ENCODE results near the gene FAIM2. TPM values are rescaled to one million over a fixed set of nuclear protein-coding genes. Genes with fewer than 3 reads are reported as not detected.

The FAIM2 gene
- total RNA-seq, 2 experiments from 2014 or later: not detected

DNA sequence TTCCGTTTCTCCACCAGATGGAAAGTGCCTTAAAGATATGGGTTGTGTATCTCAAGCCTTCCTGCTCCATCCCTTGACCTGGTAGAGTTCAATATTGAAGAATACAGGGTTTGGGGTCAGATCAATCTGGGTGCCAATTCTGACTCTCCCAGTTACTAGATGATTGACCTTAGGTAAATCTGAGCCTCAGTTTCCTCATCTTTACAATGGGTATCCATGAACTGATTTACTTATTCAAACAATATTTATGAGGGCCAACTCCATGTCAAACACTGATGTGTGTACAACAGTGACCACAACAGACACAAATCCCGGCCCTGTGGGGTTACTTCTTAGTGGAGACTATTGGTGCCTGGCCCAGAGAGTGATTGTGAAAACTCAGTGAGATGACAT, 7.5 kb upstream of the FAIM2 start:
- Mint-ChIP-seq H3K4me1 (ENCODE audit: low read depth) (no peaks in the 10 kb centered on the region), H3K4me3 (no peak overlapping the region), H3K36me3 (ENCODE audit: low read depth) (no peaks in the 10 kb centered on the region), H3K27me3 (no peaks in the 10 kb centered on the region), H3K27ac (no peak overlapping the region), H3K9me3 (no peaks in the 10 kb centered on the region)
- Histone ChIP-seq H3K27me3 (ENCODE audit: control insufficient read depth in 1 of 2, insufficient read depth in 2 of 2, low read length in 2 of 2) (no peaks in the 10 kb centered on the region), H3K9me3 (ENCODE audit: control insufficient read depth in 1 of 2, insufficient read depth in 1 of 2, low read length in 2 of 2) (no peaks in the 10 kb centered on the region), H3K4me1 (ENCODE audit: insufficient read depth, low read length) (no peaks in the 10 kb centered on the region), H3K4me3 (ENCODE audit: low read length) (no peak overlapping the region), H3K27ac (ENCODE audit: low read depth in 1 of 2, low read length in 2 of 2) (no peak overlapping the region), H3K36me3 (ENCODE audit: insufficient read depth, low read length) (no peaks in the 10 kb centered on the region)
- ChIA-PET POLR2A (no interaction called here), CTCF (interaction anchor here (0.6 kb wide), 1 partner anchor 1171 kb away, joined by 3 read pairs; no protein-coding TSS in a partner anchor)
- ATAC-seq (ENCODE audit: poor library complexity) (no peak), DNase-seq (no peak)
- intact Hi-C loops (cut with DNase I, micrococcal nuclease): no loop called here
- TF ChIP-seq, protein P1, sequence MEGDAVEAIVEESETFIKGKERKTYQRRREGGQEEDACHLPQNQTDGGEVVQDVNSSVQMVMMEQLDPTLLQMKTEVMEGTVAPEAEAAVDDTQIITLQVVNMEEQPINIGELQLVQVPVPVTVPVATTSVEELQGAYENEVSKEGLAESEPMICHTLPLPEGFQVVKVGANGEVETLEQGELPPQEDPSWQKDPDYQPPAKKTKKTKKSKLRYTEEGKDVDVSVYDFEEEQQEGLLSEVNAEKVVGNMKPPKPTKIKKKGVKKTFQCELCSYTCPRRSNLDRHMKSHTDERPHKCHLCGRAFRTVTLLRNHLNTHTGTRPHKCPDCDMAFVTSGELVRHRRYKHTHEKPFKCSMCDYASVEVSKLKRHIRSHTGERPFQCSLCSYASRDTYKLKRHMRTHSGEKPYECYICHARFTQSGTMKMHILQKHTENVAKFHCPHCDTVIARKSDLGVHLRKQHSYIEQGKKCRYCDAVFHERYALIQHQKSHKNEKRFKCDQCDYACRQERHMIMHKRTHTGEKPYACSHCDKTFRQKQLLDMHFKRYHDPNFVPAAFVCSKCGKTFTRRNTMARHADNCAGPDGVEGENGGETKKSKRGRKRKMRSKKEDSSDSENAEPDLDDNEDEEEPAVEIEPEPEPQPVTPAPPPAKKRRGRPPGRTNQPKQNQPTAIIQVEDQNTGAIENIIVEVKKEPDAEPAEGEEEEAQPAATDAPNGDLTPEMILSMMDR (IDR thresholded peaks at IDR 0.05): no peak

DNA sequence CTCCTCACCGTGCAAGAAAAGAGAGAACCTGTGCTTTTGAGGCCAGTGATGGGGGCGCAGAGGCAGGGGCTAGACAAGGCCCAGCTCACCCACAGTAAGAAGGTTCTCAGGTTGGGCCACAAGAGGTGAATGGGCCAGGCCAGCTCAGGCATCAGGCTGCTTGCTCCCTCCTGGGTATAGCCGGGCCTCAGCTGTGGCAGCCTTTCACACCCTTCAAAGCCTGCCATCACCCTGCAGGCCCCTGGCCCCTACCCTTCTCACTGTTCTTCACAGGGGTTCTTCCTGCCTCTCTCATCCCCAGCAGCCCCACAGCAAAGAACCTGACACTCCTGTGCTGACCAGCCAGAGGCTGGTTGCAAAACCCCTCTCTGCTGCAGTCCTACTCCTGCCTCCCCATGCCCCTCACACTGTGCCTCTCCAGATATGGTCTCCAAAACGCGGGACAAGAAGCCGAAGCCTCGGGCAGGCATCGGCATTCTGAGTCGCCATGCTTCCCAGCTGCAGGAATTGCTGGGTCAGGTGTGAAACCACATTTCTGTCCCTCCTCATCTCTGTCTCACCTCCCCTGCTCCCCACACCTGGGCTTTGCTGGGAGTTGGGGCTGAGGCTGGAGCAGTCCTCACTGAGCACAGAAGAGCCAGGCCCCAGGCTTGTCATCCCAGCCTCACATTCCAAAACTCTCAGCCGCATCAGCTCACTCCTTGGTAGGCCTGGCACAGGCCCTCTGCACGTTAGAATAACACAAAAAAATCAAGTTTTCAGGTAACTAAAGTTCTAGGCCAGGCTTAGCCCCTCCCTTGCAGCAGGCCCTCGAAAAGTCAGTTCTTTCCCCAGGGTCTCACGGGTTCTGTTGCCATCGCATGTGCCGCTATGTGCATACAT, 6.9 kb upstream of the FAIM2 start:
- no peaks in the 10 kb centered on the region for H3K9me3 Mint-ChIP-seq
- ATAC-seq (ENCODE audit: poor library complexity): no peak
- Histone ChIP-seq H3K4me3 (ENCODE audit: low read length) (no peak overlapping the region), H3K9me3 (ENCODE audit: control insufficient read depth in 1 of 2, insufficient read depth in 1 of 2, low read length in 2 of 2) (no peaks in the 10 kb centered on the region), H3K36me3 (ENCODE audit: insufficient read depth, low read length) (no peaks in the 10 kb centered on the region), H3K4me1 (ENCODE audit: insufficient read depth, low read length) (no peaks in the 10 kb centered on the region), H3K27me3 (ENCODE audit: control insufficient read depth in 1 of 2, insufficient read depth in 2 of 2, low read length in 2 of 2) (no peaks in the 10 kb centered on the region), H3K27ac (ENCODE audit: low read depth in 1 of 2, low read length in 2 of 2) (no peak overlapping the region)
- H3K27me3 Mint-ChIP-seq: peaks cover 6% of the 10 kb centered on the region
- H3K36me3 Mint-ChIP-seq (ENCODE audit: low read depth): no peaks in the 10 kb centered on the region
- POLR2A ChIA-PET: no interaction called here
- CTCF ChIA-PET: interaction anchor here (0.6 kb wide), 1 partner anchor 1171 kb away, joined by 3 read pairs; no protein-coding TSS in a partner anchor
- no peaks in the 10 kb centered on the region for H3K4me1 Mint-ChIP-seq (ENCODE audit: low read depth)
- H3K4me3 Mint-ChIP-seq: no peak overlapping the region
- intact Hi-C loops (cut with DNase I, micrococcal nuclease): no loop called here
- TF ChIP-seq, protein P1 (IDR thresholded peaks at IDR 0.05): no peak
- no peak overlapping the region for H3K27ac Mint-ChIP-seq
- no peak for DNase-seq

DNA sequence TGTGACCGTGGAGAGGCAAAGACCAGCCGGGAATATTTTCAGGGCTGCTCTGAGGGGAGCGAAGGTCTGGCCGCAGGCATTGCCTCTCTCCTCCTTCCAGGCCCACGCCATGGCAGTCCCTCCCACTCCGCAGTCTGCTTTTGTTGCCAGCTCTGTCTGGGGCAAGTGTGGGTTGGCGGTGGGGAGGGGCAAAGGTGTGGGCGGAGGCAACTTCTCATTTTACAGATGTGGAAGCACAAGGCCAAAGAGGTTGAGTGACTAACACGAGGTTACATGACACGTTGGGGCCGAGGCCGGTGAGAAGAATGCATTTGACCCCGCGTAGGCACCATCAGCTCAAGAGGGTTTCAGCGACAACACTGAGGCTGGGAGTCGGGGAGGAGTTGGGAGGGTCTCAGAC, 6.1 kb upstream of the FAIM2 start:
- Mint-ChIP-seq H3K9me3 (no peaks in the 10 kb centered on the region), H3K4me3 (no peak overlapping the region), H3K27ac (no peak overlapping the region), H3K27me3 (peaks cover 8% of the 10 kb centered on the region), H3K4me1 (ENCODE audit: low read depth) (no peaks in the 10 kb centered on the region), H3K36me3 (ENCODE audit: low read depth) (no peaks in the 10 kb centered on the region)
- Histone ChIP-seq H3K9me3 (ENCODE audit: control insufficient read depth in 1 of 2, insufficient read depth in 1 of 2, low read length in 2 of 2) (no peaks in the 10 kb centered on the region), H3K27ac (ENCODE audit: low read depth in 1 of 2, low read length in 2 of 2) (no peak overlapping the region), H3K4me3 (ENCODE audit: low read length) (no peak overlapping the region), H3K4me1 (ENCODE audit: insufficient read depth, low read length) (no peaks in the 10 kb centered on the region), H3K36me3 (ENCODE audit: insufficient read depth, low read length) (no peaks in the 10 kb centered on the region), H3K27me3 (ENCODE audit: control insufficient read depth in 1 of 2, insufficient read depth in 2 of 2, low read length in 2 of 2) (no peaks in the 10 kb centered on the region)
- POLR2A ChIA-PET: no interaction called here
- no peak for ATAC-seq (ENCODE audit: poor library complexity)
- intact Hi-C loops (cut with DNase I, micrococcal nuclease): no loop called here
- TF ChIP-seq, protein P1 (IDR thresholded peaks at IDR 0.05): no peak
- CTCF ChIA-PET: no interaction called here
- no peak for DNase-seq
